Nasal cavity respiratory epithelium epithelial cell of viscerocranial mucosa (primary cell): ENCODE measurements around the gene DYDC2. TPM values are rescaled to one million over a fixed set of nuclear protein-coding genes. Genes with fewer than 3 reads are reported as not detected.

Experiments
- total RNA-seq: library from RNA; depleted of rRNA; stranded (reverse); fragments of >200 nt; gene quantifications from 2 replicates; pipeline ENCODE4 v1.2.3, GENCODE V29; 2014

Gene DYDC2
- not detected in 2 replicates for total RNA-seq

GRCh38 chr10:80356563-80356988, at the start of gene DYDC2, which contains the start of gene DYDC1:
TSS of gene DYDC2 (plus strand) at chr10:80356781. CDS start at chr10:80362444, 5,663 bp downstream.
TSS of gene DYDC1 (minus strand) at chr10:80356755. CDS start at chr10:80352601, 4,154 bp downstream.

GRCh38 chr10:80408242-80409101, 51.9 kb downstream of the DYDC2 start, which contains the start of gene PRXL2A:
TSS of gene PRXL2A (plus strand) at chr10:80408551. CDS start at chr10:80420468, 11,917 bp downstream.

Other genes starting within 250 kb of the DYDC2 start
- not detected in 2 replicates for gene PLAC9, start 224.1 kb upstream of the DYDC2 start, total RNA-seq
- gene ANXA11, start 151.2 kb upstream of the DYDC2 start, total RNA-seq: 22.6 and 54.8 TPM in 2 replicates
- gene MAT1A, start 67.1 kb upstream of the DYDC2 start, total RNA-seq: 1.00 TPM in 1 of 2 replicates, not detected in the other
- gene DYDC1, start within 50 bp of the DYDC2 start, total RNA-seq: not detected in 2 replicates
- 24.9 and 74.5 TPM in 2 replicates for gene PRXL2A, start 51.8 kb downstream of the DYDC2 start, total RNA-seq
- gene TSPAN14, start 97.5 kb downstream of the DYDC2 start, total RNA-seq: 18.1 and 131 TPM in 2 replicates
- gene SH2D4B, start 181.1 kb downstream of the DYDC2 start, total RNA-seq: under 0.01 and 0.07 TPM in 2 replicates